ENCODE results near the gene SPATA31D1. TPM values are rescaled to one million over a fixed set of nuclear protein-coding genes. Genes with fewer than 3 reads are reported as not detected.

The SPATA31D1 gene
- polyA plus RNA-seq, 1 donor from 2014 or later, result not detected

DNA sequence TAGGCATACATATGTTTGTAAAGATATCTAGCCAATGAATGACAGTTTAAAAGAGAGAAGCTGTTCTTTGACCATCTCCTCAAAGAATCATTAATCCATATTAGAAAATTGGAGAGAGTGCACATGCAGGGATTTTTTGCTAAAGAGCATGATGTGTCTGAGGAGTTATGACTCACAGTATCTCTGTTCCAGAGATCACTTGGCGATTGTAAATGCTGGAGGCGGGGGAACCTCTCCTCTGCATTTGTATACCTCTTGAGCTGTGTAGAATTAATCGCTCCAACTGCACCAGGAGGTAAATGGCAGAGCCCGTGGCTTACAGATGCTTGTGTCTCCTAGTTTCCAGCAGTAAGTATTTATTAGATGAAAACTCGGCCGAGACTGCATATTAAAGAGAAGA, 3.6 kb upstream of the SPATA31D1 start:
- no peaks in the 10 kb centered on the region for H4K20me1 ChIP-seq (ENCODE audit: insufficient read depth)
- no peaks in the 10 kb centered on the region for H3F3A ChIP-seq (ENCODE audit: insufficient read depth, low read length, poor library complexity, severe bottlenecking)
- no peak overlapping the region for H3K4me3 ChIP-seq (ENCODE audit: low read length)
- H3K36me3 ChIP-seq (ENCODE audit: insufficient read depth, low read length), result no peaks in the 10 kb centered on the region
- H3K9me2 ChIP-seq (ENCODE audit: insufficient read depth, low read length), result no peaks in the 10 kb centered on the region
- no peak overlapping the region for H3K27ac ChIP-seq (ENCODE audit: low read length)
- no peaks in the 10 kb centered on the region for H3K27me3 ChIP-seq (ENCODE audit: insufficient read depth, low read depth, low read length)
- no peaks in the 10 kb centered on the region for H3K9me3 ChIP-seq (ENCODE audit: low read length)
- TF ChIP-seq RAD21 (conservative IDR thresholded peaks at IDR 0.05), result no peak
- no peak for TF ChIP-seq TAF1 (IDR thresholded peaks at IDR 0.05; ENCODE audit: low read depth)
- no peak for TF ChIP-seq EP300 (conservative IDR thresholded peaks at IDR 0.05; ENCODE audit: poor library complexity, severe bottlenecking)
- no peak for TF ChIP-seq CTCF (IDR thresholded peaks at IDR 0.05; ENCODE audit: poor library complexity, severe bottlenecking)
- TF ChIP-seq POLR2AphosphoS5 (IDR thresholded peaks at IDR 0.05), result no peak
- no peak for TF ChIP-seq SMC3 (conservative IDR thresholded peaks at IDR 0.05; ENCODE audit: poor library complexity)
- no peak for TF ChIP-seq MXI1 (conservative IDR thresholded peaks at IDR 0.05; ENCODE audit: poor library complexity, severe bottlenecking)
- TF ChIP-seq EZH2 (IDR thresholded peaks at IDR 0.05; ENCODE audit: borderline replicate concordance, insufficient read depth, low read length, poor library complexity, severe bottlenecking), result no peak
- TF ChIP-seq, protein P1, sequence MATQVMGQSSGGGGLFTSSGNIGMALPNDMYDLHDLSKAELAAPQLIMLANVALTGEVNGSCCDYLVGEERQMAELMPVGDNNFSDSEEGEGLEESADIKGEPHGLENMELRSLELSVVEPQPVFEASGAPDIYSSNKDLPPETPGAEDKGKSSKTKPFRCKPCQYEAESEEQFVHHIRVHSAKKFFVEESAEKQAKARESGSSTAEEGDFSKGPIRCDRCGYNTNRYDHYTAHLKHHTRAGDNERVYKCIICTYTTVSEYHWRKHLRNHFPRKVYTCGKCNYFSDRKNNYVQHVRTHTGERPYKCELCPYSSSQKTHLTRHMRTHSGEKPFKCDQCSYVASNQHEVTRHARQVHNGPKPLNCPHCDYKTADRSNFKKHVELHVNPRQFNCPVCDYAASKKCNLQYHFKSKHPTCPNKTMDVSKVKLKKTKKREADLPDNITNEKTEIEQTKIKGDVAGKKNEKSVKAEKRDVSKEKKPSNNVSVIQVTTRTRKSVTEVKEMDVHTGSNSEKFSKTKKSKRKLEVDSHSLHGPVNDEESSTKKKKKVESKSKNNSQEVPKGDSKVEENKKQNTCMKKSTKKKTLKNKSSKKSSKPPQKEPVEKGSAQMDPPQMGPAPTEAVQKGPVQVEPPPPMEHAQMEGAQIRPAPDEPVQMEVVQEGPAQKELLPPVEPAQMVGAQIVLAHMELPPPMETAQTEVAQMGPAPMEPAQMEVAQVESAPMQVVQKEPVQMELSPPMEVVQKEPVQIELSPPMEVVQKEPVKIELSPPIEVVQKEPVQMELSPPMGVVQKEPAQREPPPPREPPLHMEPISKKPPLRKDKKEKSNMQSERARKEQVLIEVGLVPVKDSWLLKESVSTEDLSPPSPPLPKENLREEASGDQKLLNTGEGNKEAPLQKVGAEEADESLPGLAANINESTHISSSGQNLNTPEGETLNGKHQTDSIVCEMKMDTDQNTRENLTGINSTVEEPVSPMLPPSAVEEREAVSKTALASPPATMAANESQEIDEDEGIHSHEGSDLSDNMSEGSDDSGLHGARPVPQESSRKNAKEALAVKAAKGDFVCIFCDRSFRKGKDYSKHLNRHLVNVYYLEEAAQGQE (IDR thresholded peaks at IDR 0.05; ENCODE audit: borderline replicate concordance), result no peak
- no peak overlapping the region for H3K9ac ChIP-seq (ENCODE audit: low read length)
- no peak overlapping the region for H3K4me2 ChIP-seq (ENCODE audit: low read length)
- no peaks in the 10 kb centered on the region for H3K79me2 ChIP-seq (replicated peaks; ENCODE audit: insufficient read depth, low read length)
- no peak overlapping the region for H2AFZ ChIP-seq (ENCODE audit: low read depth, low read length)

DNA sequence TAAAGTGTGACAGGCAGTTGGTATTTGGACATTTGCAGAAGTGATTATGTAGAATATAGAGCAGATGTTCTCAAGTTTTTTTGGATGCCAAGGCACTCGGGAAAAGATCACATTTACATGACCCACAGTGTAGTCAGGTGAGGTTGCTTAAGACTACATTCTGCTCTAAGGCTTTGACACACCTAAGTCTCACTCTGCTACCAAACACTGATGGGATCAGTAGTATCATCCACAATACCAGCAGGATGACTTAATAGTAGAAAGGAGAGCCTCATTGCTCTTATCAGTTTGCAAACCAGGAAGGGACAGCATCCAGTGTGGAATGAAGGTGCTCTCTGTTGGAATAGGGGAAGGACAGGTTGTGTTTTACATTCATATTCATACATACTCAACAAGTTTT, 2.5 kb upstream of the SPATA31D1 start:
- Histone ChIP-seq H3K9me3 (ENCODE audit: low read length) (no peaks in the 10 kb centered on the region), H3K9ac (ENCODE audit: low read length) (no peak overlapping the region), H2AFZ (ENCODE audit: low read depth, low read length) (no peak overlapping the region), H3K9me2 (ENCODE audit: insufficient read depth, low read length) (no peaks in the 10 kb centered on the region), H3K4me2 (ENCODE audit: low read length) (no peak overlapping the region), H3K27me3 (ENCODE audit: insufficient read depth, low read depth, low read length) (no peaks in the 10 kb centered on the region), H3K36me3 (ENCODE audit: insufficient read depth, low read length) (no peaks in the 10 kb centered on the region), H3K79me2 (replicated peaks; ENCODE audit: insufficient read depth, low read length) (no peaks in the 10 kb centered on the region), H3K4me3 (ENCODE audit: low read length) (no peak overlapping the region), H3K27ac (ENCODE audit: low read length) (no peak overlapping the region), H4K20me1 (ENCODE audit: insufficient read depth) (no peaks in the 10 kb centered on the region), H3F3A (ENCODE audit: insufficient read depth, low read length, poor library complexity, severe bottlenecking) (no peaks in the 10 kb centered on the region)
- TF ChIP-seq TAF1 (IDR thresholded peaks at IDR 0.05; ENCODE audit: low read depth) (no peak), POLR2AphosphoS5 (IDR thresholded peaks at IDR 0.05) (no peak), MXI1 (conservative IDR thresholded peaks at IDR 0.05; ENCODE audit: poor library complexity, severe bottlenecking) (no peak), EP300 (conservative IDR thresholded peaks at IDR 0.05; ENCODE audit: poor library complexity, severe bottlenecking) (no peak), SMC3 (conservative IDR thresholded peaks at IDR 0.05; ENCODE audit: poor library complexity) (no peak), EZH2 (IDR thresholded peaks at IDR 0.05; ENCODE audit: borderline replicate concordance, insufficient read depth, low read length, poor library complexity, severe bottlenecking) (no peak), RAD21 (conservative IDR thresholded peaks at IDR 0.05) (no peak), CTCF (IDR thresholded peaks at IDR 0.05; ENCODE audit: poor library complexity, severe bottlenecking) (no peak)
- TF ChIP-seq, protein P1 (IDR thresholded peaks at IDR 0.05; ENCODE audit: borderline replicate concordance), result no peak

All from neural cell (in vitro differentiated cells).